OCI-LY1 (cell line): ENCODE data around the gene N4BP2L2.

Source experiments
- H2AFZ ChIP-seq: fragments of 200-600 bp; sonication (generic), shearing (Covaris generic); 2 replicates; pipeline ENCODE4 v1.6.0; 2014; ENCODE audit warnings: antibody characterized with exemption, mild to moderate bottlenecking, low read length
- H3F3A ChIP-seq: fragments of 200-600 bp; sonication (generic), shearing (Covaris generic); 2 replicates; pipeline ENCODE4 v1.6.0; 2014; ENCODE audit warnings: mild to moderate bottlenecking, antibody characterized with exemption, low read length, moderate library complexity; ENCODE audit not compliant: insufficient read depth
- H3K27ac ChIP-seq: fragments of 200-600 bp; sonication (generic); 2 replicates; pipeline ENCODE4 v1.5.1; 2014; ENCODE audit warnings: low read length, mixed run types, mild to moderate bottlenecking, low read depth; ENCODE audit not compliant: poor library complexity, severe bottlenecking
- H3K27me3 ChIP-seq: fragments of 200-600 bp; sonication (generic); 2 replicates; pipeline ENCODE4 v1.6.0; 2014; ENCODE audit warnings: antibody characterized with exemption, mild to moderate bottlenecking, low read length, moderate library complexity; ENCODE audit not compliant: insufficient read depth
- H3K36me3 ChIP-seq: fragments of 200-600 bp; sonication (generic); 2 replicates; pipeline ENCODE4 v1.6.1; 2014; ENCODE audit warnings: mild to moderate bottlenecking, antibody characterized with exemption, low read length, moderate library complexity, mixed read lengths; ENCODE audit not compliant: insufficient read depth
- H3K4me1 ChIP-seq: fragments of 200-600 bp; sonication (generic); 2 replicates; pipeline ENCODE4 v1.5.1; 2014; ENCODE audit warnings: mild to moderate bottlenecking, low read length, moderate library complexity; ENCODE audit not compliant: insufficient read depth, severe bottlenecking
- H3K4me2 ChIP-seq: fragments of 200-600 bp; sonication (generic), shearing (Covaris generic); 2 replicates; pipeline ENCODE4 v1.6.1; 2014; ENCODE audit warnings: low read length
- H3K4me3 ChIP-seq: fragments of 200-600 bp; sonication (generic); 2 replicates; pipeline ENCODE4 v1.5.1; 2014; ENCODE audit warnings: low read length, low read depth, mild to moderate bottlenecking, mixed read lengths; ENCODE audit not compliant: poor library complexity, severe bottlenecking
- H3K79me2 ChIP-seq: fragments of 200-600 bp; shearing (Covaris generic); 2 replicates; pipeline ENCODE4 v1.6.1; 2016; ENCODE audit warnings: mixed run types, low read length, mixed read lengths; ENCODE audit not compliant: insufficient read depth
- H3K9ac ChIP-seq: fragments of 200-600 bp; sonication (generic), shearing (Covaris generic); 2 replicates; pipeline ENCODE4 v1.6.1; 2014; ENCODE audit warnings: mild to moderate bottlenecking, low read length, mixed read lengths
- H3K9me2 ChIP-seq: fragments of 200-600 bp; sonication (generic), shearing (Covaris generic); 2 replicates; pipeline ENCODE4 v1.6.1; 2014; ENCODE audit warnings: low read depth, mild to moderate bottlenecking, low read length, mixed read lengths
- H3K9me3 ChIP-seq: fragments of 200-600 bp; shearing (Covaris generic); 2 replicates; pipeline ENCODE4 v1.6.1; 2014; ENCODE audit warnings: low read length, mixed read lengths
- H4K20me1 ChIP-seq: fragments of 200-600 bp; sonication (generic), shearing (Covaris generic); 2 replicates; pipeline ENCODE4 v1.6.0; 2016; ENCODE audit warnings: mild to moderate bottlenecking, low read length; ENCODE audit not compliant: insufficient read depth
- CTCF ChIP-seq: fragments of 200-600 bp; sonication (generic), shearing (Covaris generic); IDR thresholded peaks from 2 replicates; pipeline ENCODE4 v1.5.1; 2017; ENCODE audit warnings: mild to moderate bottlenecking, antibody characterized with exemption, low read length, moderate library complexity, mixed read lengths
- EZH2 ChIP-seq: fragments of 200-600 bp; sonication (generic), shearing (Covaris generic); IDR thresholded peaks from 2 replicates; pipeline ENCODE4 v1.8.0; 2017; ENCODE audit warnings: borderline replicate concordance, mixed run types, mild to moderate bottlenecking, antibody characterized with exemption, low read length, moderate library complexity, mixed read lengths

Gene N4BP2L2

GRCh38 chr13:32413284-32413683 is 125.3 kb downstream of the N4BP2L2 start:
- Histone ChIP-seq H3K9me2 (no peaks in the 10 kb centered on the region), H3K79me2 (no peaks in the 10 kb centered on the region), H4K20me1 (no peaks in the 10 kb centered on the region), H3K4me2 (no peak overlapping the region), H3K9me3 (no peaks in the 10 kb centered on the region), H3K36me3 (no peaks in the 10 kb centered on the region), H3K27ac (no peak overlapping the region), H3K4me1 (peaks cover 6% of the 10 kb centered on the region), H2AFZ (no peak overlapping the region), H3K27me3 (no peaks in the 10 kb centered on the region), H3F3A (no peaks in the 10 kb centered on the region), H3K4me3 (no peak overlapping the region), H3K9ac (no peak overlapping the region)
- TF ChIP-seq EZH2 (no peak), CTCF (no peak)

GRCh38 chr13:32409561-32410421 is 128.8 kb downstream of the N4BP2L2 start:
- H3K9ac ChIP-seq, result no peak overlapping the region
- no peak overlapping the region for H3K4me2 ChIP-seq
- H2AFZ ChIP-seq, result no peak overlapping the region

GRCh38 chr13:32409001-32409313 is 129.6 kb downstream of the N4BP2L2 start:
- H3K9me2 ChIP-seq, result no peaks in the 10 kb centered on the region
- H3K9ac ChIP-seq, result no peak overlapping the region
- no peaks in the 10 kb centered on the region for H3K79me2 ChIP-seq
- H3K27me3 ChIP-seq, result no peaks in the 10 kb centered on the region
- no peak overlapping the region for H3K4me3 ChIP-seq
- TF ChIP-seq EZH2 (no peak), CTCF (no peak)
- H3K4me1 ChIP-seq, result peaks cover 10% of the 10 kb centered on the region
- H3K9me3 ChIP-seq, result no peaks in the 10 kb centered on the region
- peaks cover 8% of the 10 kb centered on the region; the same call in 1 of the 2 replicates for H3K36me3 ChIP-seq
- H3K27ac ChIP-seq, result no peak overlapping the region
- no peaks in the 10 kb centered on the region for H4K20me1 ChIP-seq
- H3F3A ChIP-seq, result no peaks in the 10 kb centered on the region
- H2AFZ ChIP-seq, result no peak overlapping the region
- H3K4me2 ChIP-seq, result no peak overlapping the region

More at GRCh38 chr13:32409561-32410421, 128.8 kb downstream of the N4BP2L2 start:
- Histone ChIP-seq H3K27me3 (no peaks in the 10 kb centered on the region), H3K4me1 (peaks cover 10% of the 10 kb centered on the region), H3K79me2 (no peaks in the 10 kb centered on the region), H3K27ac (no peak overlapping the region), H3F3A (no peaks in the 10 kb centered on the region), H3K9me2 (no peaks in the 10 kb centered on the region), H3K36me3 (peaks cover 8% of the 10 kb centered on the region; the same call in 1 of the 2 replicates), H4K20me1 (no peaks in the 10 kb centered on the region), H3K9me3 (no peaks in the 10 kb centered on the region), H3K4me3 (no peak overlapping the region)
- TF ChIP-seq CTCF, result no peak
- no peak for TF ChIP-seq EZH2
